ENCODE data around the gene THYN1. TPM values are rescaled to one million over a fixed set of nuclear protein-coding genes. Genes with fewer than 3 reads are reported as not detected.
A peak's percentile ranks its signal among the peaks of the same experiment; 100 is the strongest.

THYN1 gene
- total RNA-seq (10 to 100 TPM; 32.2 to 47.5 (median 41.5) TPM), polyA plus RNA-seq (10 to 100 TPM; 48.8 to 49.5 TPM)
- long read RNA-seq, donor 1, transcript THYN1-201 (7 exons, 1,299 nt) = minor isoform, 10 of 44 reads
- long read RNA-seq, donor 1, transcript THYN1-204 (8 exons, 893 nt) = minor isoform, 7 of 44 reads
- long read RNA-seq, donor 1, transcript THYN1-203 (8 exons, 943 nt) = major isoform, 18 of 44 reads
- long read RNA-seq, donor 1, partial matches to known transcripts = 4 of 44 reads
- long read RNA-seq, donor 1, other reads (novel, unspliced or antisense) = 3 of 44 reads
- long read RNA-seq, donor 2, transcript THYN1-204 (8 exons, 893 nt) = minor isoform, 6 of 48 reads
- long read RNA-seq, donor 2, transcript THYN1-203 (8 exons, 943 nt) = major isoform, 23 of 48 reads
- long read RNA-seq, donor 2, transcript THYN1-201 (7 exons, 1,299 nt) = minor isoform, 9 of 48 reads
- long read RNA-seq, donor 2, partial matches to known transcripts = 3 of 48 reads
- long read RNA-seq, donor 2, other reads (novel, unspliced or antisense) = 6 of 48 reads
- long read RNA-seq, donor 3, transcript THYN1-201 (7 exons, 1,299 nt) = major isoform, 11 of 27 reads
- long read RNA-seq, donor 3, transcript THYN1-203 (8 exons, 943 nt) = minor isoform, 7 of 27 reads
- long read RNA-seq, donor 3, partial matches to known transcripts = 3 of 27 reads
- long read RNA-seq, donor 3, other reads (novel, unspliced or antisense) = 2 of 27 reads

- DNase-seq (peak; percentile 96 to 98), ATAC-seq (peak; percentile 100)
- peak within 1 kb of the TSS; percentile 16 to 86 (median 80) for H3K27ac ChIP-seq
- H3K4me1 ChIP-seq = peaks cover 7 to 36% (median 25%) of the 10 kb centered on the region in 9 donors
- intact Hi-C loops (cut with DNase I) = loop anchor here in 5 of 10 donors (1.0 to 10.0 kb wide), 4 partner anchors 29 to 209 kb away; partner anchors contain the start of genes VPS26B (in 5 of the 5) and JAM3 (in 1 of the 5)
- no peaks in the 10 kb centered on the region for H3K9me3 ChIP-seq
- H3K4me3 ChIP-seq = peak within 1 kb of the TSS; percentile 82 to 97 (median 93)
- H3K27me3 ChIP-seq = no peaks in the 10 kb centered on the region
- peaks cover 0 to 52% (median 20%) of the 10 kb centered on the region in 9 donors for H3K36me3 ChIP-seq
- WGBS, 2 donors = 1% methylated on average over 69 to 70 of the region's 70 CpGs
- peak in 8 of 9 donors; percentile 12 to 64 (median 48) for TF ChIP-seq CTCF (IDR thresholded peaks at IDR 0.05)
These were observed at the start of gene THYN1, which contains the start of gene ACAD8 for GRCh38 chr11:134253188-134253993. Gene THYN1 (minus strand): TSS chr11:134253352. CDS start chr11:134252882, 470 bp downstream. Gene ACAD8 (plus strand): TSS chr11:134253568. CDS start chr11:134253601, 33 bp downstream.

- Histone ChIP-seq H3K9me3 (peaks cover 0 to 4% (median 0%) of the 10 kb centered on the region in 11 donors), H3K4me1 (no peaks in the 10 kb centered on the region), H3K27me3 (peaks cover 0 to 5% (median 0%) of the 10 kb centered on the region in 7 donors), H3K27ac (no peak overlapping the region), H3K36me3 (no peaks in the 10 kb centered on the region), H3K4me3 (no peak overlapping the region)
- TF ChIP-seq CTCF (IDR thresholded peaks at IDR 0.05) = no peak
- ATAC-seq (no peak), DNase-seq (no peak)
- 68 to 85% methylated on average over 9 of the region's 9 CpGs for WGBS, 2 donors
- intact Hi-C loops (cut with DNase I) = no loop called here
These were observed 41.5 kb upstream of the THYN1 start for GRCh38 chr11:134294664-134295063.

GRCh38 chr11:134293119-134294113 lies 40.3 kb upstream of the THYN1 start:
- no peak for DNase-seq
- no peaks in the 10 kb centered on the region for H3K9me3 ChIP-seq
- intact Hi-C loops (cut with DNase I) = no loop called here

More at GRCh38 chr11:134293119-134294113, 40.3 kb upstream of the THYN1 start:
- ATAC-seq = no peak
- H3K4me1 ChIP-seq = no peaks in the 10 kb centered on the region
- no peak overlapping the region for H3K27ac ChIP-seq
- H3K4me3 ChIP-seq = no peak overlapping the region
- no peaks in the 10 kb centered on the region for H3K36me3 ChIP-seq
- peaks cover 0 to 7% (median 0%) of the 10 kb centered on the region in 7 donors for H3K27me3 ChIP-seq
- WGBS, 2 donors = 74 to 84% methylated on average over 19 to 20 of the region's 20 CpGs
- TF ChIP-seq CTCF (IDR thresholded peaks at IDR 0.05) = no peak
